Stimulated activated CD8-positive, alpha-beta memory T cell treated with anti-CD3 and anti-CD28 coated beads, Interleukin-7, amount 100 ng/mL, for 48 hours (primary cell): Measurements from ENCODE around the gene DCST2.
"Not testable (repeated sequence)": the region's sequence is repeated elsewhere in the genome, so short reads cannot be mapped to it uniquely, and the experiment has no call there.

Experiments
- DNase-seq, 2 donors: peaks; one replicate each; pipeline ENCODE4 v3.0.0-alpha.2; 2020; ENCODE audit warnings: low read depth in 1 of 2; ENCODE audit errors: extremely low read depth in 1 of 2

Gene DCST2

DNA sequence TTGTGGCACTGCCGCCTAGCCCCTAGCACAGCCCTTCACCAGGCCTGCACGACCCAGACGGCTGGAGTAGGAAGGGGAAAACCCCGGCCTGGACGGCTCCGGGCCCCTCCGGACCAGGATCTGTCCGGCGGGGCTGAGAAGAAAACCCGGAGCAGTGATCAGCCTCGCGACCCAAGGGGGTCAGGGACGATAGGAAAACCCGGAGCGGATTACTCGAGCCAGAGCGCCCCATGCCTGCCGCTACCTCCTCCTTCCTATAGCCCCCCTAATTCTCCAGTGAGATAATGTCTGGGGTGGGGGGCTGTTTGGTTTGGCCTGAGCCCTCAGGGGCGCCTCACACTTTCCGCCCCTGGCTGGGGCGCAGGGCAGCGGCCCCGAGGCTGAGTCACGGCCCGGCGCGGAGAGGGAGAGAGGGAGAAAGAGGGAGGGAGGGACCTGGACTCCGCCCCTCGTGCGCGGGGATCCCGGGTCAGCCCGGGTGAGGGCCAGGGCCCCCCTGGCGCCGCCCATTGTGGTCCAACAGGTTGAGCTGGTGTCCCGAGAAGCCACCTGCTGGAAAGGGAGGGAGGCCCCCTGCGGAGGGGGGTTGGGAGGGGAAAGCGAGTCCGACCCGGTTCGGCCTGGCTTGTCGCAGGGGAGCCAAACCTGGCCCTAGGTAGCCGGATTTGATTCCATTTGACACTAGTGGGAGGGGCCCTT lies 32.7 kb downstream of the DCST2 start:
- peak; percentile 73 to 86 for DNase-seq

GRCh38 chr1:155000411-155000725 lies 33.2 kb downstream of the DCST2 start:
- DNase-seq, result no peak

- DNase-seq, result peak in 1 of 2 donors; percentile 66
Measured at GRCh38 chr1:154999571-155000410, 33.8 kb downstream of the DCST2 start.

DNA sequence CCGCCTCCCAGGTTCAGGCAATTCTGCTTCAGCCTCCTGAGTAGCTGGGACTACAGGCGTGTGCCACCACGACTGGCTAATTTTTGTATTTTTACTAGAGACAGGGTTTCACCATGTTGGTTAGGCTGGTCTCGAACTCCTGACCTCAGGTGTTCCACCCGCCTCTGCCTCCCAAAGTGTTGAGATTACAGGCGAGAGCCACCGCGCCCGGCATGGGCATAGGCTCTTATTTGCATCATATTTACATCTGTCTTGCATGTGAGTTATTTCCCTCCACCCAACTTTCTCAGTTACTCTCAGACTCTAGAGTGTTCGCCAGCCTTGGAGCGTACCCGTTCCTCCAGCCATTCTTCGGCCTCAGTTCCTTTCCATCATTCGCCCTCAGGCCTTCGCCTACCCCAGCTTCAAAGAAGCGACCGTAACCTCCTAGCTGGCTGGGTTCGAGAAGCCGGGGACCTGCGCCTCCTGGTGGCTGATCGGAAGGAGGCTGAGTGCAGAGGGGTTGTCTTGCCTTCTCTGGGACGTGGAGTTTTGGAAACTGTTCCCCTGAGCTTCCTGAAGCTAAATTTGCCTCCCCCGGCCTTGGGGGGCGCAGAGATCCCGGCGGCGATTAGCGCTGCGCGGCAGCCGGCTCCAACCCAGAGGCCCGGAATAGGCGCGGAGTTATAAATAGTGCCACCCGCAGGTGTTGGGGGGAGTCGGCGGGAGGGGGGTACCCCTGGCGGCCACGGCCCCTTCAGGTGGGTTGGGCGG lies 34.6 kb downstream of the DCST2 start:
- peak; percentile 60 to 75 for DNase-seq

GRCh38 chr1:154998201-154998780 lies 35.3 kb downstream of the DCST2 start:
- no peak for DNase-seq

- no peak for DNase-seq
Measured at GRCh38 chr1:154996966-154997701, 36.4 kb downstream of the DCST2 start.

GRCh38 chr1:154995301-154995983 lies 38.1 kb downstream of the DCST2 start:
- DNase-seq, result not testable (repeated sequence)

GRCh38 chr1:154994591-154994990 lies 39.0 kb downstream of the DCST2 start:
- DNase-seq, result no peak

DNA sequence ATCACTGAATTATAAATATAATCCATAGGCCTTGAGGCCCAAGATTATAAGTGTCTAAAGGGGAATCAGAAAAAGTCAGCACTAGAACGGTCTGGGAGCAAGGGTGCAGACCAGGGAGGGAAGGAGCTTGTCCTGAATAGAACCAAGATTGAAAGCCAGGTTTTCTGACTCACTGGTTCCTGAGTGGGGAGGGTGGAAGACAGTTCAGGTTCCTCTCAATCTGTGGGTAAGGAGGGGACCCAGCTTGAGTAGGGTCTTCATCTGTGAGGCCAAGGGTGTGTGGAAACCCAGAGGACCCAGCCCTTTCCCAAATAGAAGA lies 39.4 kb downstream of the DCST2 start:
- no peak for DNase-seq

GRCh38 chr1:154993572-154994268 lies 39.9 kb downstream of the DCST2 start, which contains the start of gene LENEP:
TSS of gene LENEP (plus strand) at chr1:154993586. CDS start at chr1:154993608, 22 bp downstream.
- no peak for DNase-seq

DNA sequence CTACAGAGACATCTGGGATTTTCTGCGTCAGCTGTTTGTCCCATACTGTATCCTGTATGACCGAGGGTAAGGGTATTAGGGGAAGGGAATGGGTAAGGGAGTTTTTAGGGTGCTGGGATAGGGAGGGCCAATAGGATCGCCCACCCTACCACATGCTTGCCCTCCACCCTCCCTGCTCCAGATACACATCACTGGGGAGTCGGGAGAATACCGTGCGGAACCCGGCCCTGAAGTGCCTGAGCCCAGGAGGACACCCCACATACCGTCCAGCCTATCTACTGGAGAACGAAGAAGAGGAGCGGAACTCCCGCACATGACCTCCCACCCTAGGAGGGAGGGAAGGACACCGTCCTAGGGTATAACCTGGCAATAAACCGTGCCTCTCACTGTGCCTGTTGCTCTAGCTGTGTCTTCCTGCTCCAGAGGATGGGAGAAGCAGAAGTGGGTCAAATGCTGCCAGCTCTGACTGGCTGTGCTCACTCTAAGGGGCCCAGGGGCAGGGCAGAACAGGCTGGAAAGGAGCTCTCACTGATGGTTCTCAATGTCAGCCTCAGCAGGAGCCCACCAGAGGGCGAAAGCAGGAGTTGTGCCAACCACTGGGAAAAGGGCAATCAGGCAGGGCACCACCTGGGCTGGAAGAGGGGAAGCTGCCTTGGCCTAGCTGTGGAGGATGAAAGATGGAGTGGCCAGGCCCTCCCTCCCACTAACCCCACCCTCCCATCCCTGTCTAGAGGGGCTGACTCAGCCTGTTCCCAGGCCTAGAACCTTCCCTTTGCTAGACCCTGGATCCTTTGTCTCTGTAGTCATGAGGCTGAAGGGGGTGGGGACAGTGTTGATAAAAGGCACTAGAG lies 40.6 kb downstream of the DCST2 start:
- no peak for DNase-seq

DNA sequence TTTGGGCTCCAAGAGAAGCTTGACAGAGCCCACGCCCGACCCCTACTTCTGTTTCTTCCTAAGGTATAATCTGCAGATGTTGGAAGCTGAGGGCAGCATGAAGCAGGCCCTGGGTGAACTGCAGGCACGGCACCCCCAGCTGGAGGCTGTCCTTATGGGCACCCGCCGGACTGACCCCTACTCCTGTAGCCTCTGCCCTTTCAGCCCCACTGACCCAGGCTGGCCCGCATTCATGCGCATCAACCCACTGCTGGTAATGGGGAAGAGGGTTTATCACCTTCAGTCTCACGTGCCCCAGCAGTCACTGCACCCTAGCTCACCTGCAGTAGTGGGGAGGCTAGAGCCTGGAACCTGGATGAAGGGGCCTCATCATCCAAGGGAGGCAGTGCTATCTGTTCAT lies 43.3 kb downstream of the DCST2 start:
- no peak for DNase-seq

GRCh38 chr1:154989195-154989860 lies 44.3 kb downstream of the DCST2 start:
- no peak for DNase-seq

DNA sequence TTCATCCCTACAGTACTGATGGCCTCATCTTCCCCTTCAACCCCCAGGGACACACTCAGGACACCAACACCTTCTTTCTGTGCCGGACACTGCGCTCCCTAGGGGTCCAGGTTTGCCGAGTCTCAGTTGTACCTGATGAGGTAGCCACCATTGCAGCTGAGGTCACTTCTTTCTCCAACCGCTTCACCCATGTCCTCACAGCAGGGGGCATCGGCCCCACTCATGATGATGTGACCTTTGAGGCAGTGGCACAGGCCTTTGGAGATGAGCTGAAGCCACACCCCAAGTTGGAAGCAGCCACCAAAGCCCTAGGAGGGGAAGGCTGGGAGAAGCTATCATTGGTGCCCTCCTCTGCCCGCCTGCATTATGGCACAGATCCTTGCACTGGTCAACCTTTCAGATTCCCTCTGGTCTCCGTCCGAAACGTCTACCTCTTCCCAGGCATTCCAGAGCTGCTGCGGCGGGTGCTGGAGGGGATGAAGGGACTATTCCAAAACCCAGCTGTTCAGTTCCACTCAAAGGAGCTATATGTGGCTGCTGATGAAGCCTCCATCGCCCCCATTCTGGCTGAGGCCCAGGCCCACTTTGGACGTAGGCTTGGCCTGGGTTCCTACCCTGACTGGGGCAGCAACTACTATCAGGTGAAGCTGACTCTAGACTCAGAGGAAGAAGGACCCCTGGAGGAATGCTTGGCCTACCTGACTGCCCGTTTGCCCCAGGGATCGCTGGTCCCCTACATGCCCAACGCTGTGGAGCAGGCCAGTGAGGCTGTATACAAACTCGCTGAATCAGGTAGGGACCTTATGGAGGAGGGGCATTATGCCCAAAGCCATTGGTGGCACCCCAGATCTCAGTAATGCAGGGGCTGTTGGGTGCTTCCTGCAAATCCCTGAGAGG lies 45.3 kb downstream of the DCST2 start:
- no peak for DNase-seq

DNA sequence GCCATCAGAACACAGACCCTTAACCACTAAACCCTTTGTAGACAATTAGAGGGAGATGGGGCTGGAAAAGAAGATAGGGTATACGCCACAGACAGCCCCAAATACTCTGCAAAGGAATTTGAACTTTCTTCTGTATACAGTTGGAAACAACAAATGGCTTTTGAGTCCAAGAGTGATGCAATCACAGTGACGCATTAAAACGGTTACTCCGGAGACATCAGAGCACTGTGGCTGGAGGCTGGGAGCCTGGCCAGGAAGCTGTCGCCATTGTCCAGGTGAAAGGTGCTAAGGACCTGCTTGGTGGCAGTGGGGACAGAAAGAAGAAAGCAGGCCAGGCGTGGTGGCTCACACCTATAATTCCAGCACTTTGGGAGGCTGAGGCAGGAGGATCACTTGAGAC lies 46.3 kb downstream of the DCST2 start:
- DNase-seq, result no peak

DNA sequence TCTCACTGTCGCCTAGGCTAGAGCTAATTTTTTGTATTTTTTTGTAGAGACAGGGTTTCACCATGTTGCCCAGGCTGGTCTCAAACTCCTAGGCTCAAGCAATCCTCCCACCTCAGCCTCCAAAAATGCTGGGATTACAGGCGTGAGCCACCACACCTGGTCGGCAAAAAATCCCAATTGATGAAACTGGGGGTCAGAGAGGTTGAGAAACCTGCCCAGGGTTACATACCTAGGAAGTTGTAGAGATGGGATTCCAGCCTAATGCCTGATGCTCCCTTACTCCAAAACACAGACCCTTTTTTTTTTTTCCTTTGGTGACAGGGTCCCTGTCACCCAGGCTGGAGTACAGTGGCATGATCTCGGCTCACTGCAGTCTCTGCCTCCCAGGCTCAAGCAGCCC lies 46.8 kb downstream of the DCST2 start:
- not testable (repeated sequence) for DNase-seq
